ENCODE data around the gene FAT1. TPM values are rescaled to one million over a fixed set of nuclear protein-coding genes. Genes with fewer than 3 reads are reported as not detected.

Gene FAT1
- total RNA-seq, 1 experiment from 2014 or later: 172 TPM

DNA sequence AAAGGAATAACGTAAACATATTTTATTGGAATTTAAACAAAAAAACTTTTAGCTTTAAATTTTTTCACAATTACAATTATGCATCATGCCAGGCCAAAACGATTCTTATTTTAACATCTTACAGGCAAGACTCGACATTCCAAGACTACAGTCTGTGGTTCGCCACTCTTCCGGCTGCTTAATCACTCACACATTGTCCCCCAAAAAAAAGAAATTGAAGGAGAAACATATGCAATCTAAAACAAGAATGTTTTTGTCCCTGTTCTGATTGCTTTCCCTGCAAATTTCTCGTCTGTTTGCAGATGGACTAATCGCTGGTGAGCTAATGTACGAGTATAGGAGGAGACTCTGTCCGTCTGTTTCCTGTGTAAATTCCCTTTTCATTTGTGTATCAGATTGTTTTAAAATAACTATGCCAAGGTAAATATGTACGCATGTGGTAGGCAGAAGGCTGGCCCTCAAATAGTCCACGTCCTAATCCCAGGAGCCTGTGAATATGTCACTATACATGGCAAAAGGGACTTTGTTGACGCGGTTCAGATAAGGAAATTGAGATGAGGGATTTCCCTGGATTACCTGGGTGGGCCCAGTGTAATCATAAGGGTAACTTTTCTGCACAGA lies 130.6 kb downstream of the FAT1 start (continued):
- TF ChIP-seq GRHL2 (CRISPR knock-in tag; IDR thresholded peaks at IDR 0.05; ENCODE audit: insufficient replicate concordance, severe bottlenecking) (no peak), E2F4 (CRISPR knock-in tag; IDR thresholded peaks at IDR 0.05; ENCODE audit: borderline replicate concordance, low read depth) (no peak), EMX1 (CRISPR knock-in tag; IDR thresholded peaks at IDR 0.05) (no peak), ZNF425 (CRISPR knock-in tag; conservative IDR thresholded peaks at IDR 0.05) (no peak), ZNF671 (CRISPR knock-in tag; IDR thresholded peaks at IDR 0.05) (no peak), JAZF1 (CRISPR knock-in tag; IDR thresholded peaks at IDR 0.05) (no peak), ZNF219 (CRISPR knock-in tag; IDR thresholded peaks at IDR 0.05; ENCODE audit: borderline replicate concordance) (no peak), CREM (CRISPR knock-in tag; IDR thresholded peaks at IDR 0.05) (no peak), ZNF232 (CRISPR knock-in tag; IDR thresholded peaks at IDR 0.05) (no peak), ERG (CRISPR knock-in tag; IDR thresholded peaks at IDR 0.05) (no peak)
- TF ChIP-seq, protein P1, sequence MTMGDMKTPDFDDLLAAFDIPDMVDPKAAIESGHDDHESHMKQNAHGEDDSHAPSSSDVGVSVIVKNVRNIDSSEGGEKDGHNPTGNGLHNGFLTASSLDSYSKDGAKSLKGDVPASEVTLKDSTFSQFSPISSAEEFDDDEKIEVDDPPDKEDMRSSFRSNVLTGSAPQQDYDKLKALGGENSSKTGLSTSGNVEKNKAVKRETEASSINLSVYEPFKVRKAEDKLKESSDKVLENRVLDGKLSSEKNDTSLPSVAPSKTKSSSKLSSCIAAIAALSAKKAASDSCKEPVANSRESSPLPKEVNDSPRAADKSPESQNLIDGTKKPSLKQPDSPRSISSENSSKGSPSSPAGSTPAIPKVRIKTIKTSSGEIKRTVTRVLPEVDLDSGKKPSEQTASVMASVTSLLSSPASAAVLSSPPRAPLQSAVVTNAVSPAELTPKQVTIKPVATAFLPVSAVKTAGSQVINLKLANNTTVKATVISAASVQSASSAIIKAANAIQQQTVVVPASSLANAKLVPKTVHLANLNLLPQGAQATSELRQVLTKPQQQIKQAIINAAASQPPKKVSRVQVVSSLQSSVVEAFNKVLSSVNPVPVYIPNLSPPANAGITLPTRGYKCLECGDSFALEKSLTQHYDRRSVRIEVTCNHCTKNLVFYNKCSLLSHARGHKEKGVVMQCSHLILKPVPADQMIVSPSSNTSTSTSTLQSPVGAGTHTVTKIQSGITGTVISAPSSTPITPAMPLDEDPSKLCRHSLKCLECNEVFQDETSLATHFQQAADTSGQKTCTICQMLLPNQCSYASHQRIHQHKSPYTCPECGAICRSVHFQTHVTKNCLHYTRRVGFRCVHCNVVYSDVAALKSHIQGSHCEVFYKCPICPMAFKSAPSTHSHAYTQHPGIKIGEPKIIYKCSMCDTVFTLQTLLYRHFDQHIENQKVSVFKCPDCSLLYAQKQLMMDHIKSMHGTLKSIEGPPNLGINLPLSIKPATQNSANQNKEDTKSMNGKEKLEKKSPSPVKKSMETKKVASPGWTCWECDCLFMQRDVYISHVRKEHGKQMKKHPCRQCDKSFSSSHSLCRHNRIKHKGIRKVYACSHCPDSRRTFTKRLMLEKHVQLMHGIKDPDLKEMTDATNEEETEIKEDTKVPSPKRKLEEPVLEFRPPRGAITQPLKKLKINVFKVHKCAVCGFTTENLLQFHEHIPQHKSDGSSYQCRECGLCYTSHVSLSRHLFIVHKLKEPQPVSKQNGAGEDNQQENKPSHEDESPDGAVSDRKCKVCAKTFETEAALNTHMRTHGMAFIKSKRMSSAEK (CRISPR knock-in tag; IDR thresholded peaks at IDR 0.05; ENCODE audit: borderline replicate concordance): no peak

GRCh38 chr4:186592445-186592844 lies 131.2 kb downstream of the FAT1 start:
- CTCF ChIA-PET: no interaction called here

More at GRCh38 chr4:186592445-186592844, 131.2 kb downstream of the FAT1 start:
- POLR2A ChIA-PET: no interaction called here
- Mint-ChIP-seq H3K4me1 (peaks cover 2% of the 10 kb centered on the region; the same call in 1 of the 2 replicates), H3K4me3 (no peak overlapping the region), H3K9me3 (no peaks in the 10 kb centered on the region), H3K27ac (no peak overlapping the region), H3K27me3 (ENCODE audit: low read depth) (no peaks in the 10 kb centered on the region), H3K36me3 (peaks cover 59% of the 10 kb centered on the region)
- ATAC-seq (no peak), DNase-seq (ENCODE audit: low spot score) (no peak)
- TF ChIP-seq USF1 (CRISPR knock-in tag; IDR thresholded peaks at IDR 0.05): no peak
- TF ChIP-seq NR3C1 (CRISPR knock-in tag; conservative IDR thresholded peaks at IDR 0.05; ENCODE audit: low read depth): no peak

All from WTC11 (cell line).